Measurements from ENCODE around the gene CEBPZ.
A peak's percentile ranks its signal among the peaks of the same experiment; 100 is the strongest.
"Not testable (repeated sequence)": the region's sequence is repeated elsewhere in the genome, so short reads cannot be mapped to it uniquely, and the experiment has no call there.

The CEBPZ gene

GRCh38 chr2:37230581-37230980, 815 bp downstream of the CEBPZ start:
- DNase-seq (no peak), ATAC-seq (no peak)
- H3K4me3 Mint-ChIP-seq = no peak overlapping the region
- H3K27me3 Mint-ChIP-seq = no peaks in the 10 kb centered on the region
- no peaks in the 10 kb centered on the region for H3K9me3 Mint-ChIP-seq
- H3K27ac Mint-ChIP-seq = no peak overlapping the region
- H3K4me1 Mint-ChIP-seq = peaks cover 38% of the 10 kb centered on the region

- no peak overlapping the region for H3K4me3 Mint-ChIP-seq
- H3K4me1 Mint-ChIP-seq = peaks cover 42% of the 10 kb centered on the region
- H3K27ac Mint-ChIP-seq = no peak overlapping the region
- ATAC-seq (no peak), DNase-seq (no peak)
- H3K9me3 Mint-ChIP-seq = no peaks in the 10 kb centered on the region
- H3K27me3 Mint-ChIP-seq = no peaks in the 10 kb centered on the region
These were observed 2.6 kb downstream of the CEBPZ start for GRCh38 chr2:37228788-37229187.

- Mint-ChIP-seq H3K4me1 (peaks cover 61% of the 10 kb centered on the region), H3K4me3 (peak overlapping the region; percentile 2 to 63), H3K9me3 (no peaks in the 10 kb centered on the region), H3K27ac (no peak overlapping the region), H3K27me3 (no peaks in the 10 kb centered on the region)
- no peak for DNase-seq
- no peak for ATAC-seq
These were observed 4.5 kb downstream of the CEBPZ start for GRCh38 chr2:37226863-37227262.

- H3K4me1 Mint-ChIP-seq = peaks cover 71% of the 10 kb centered on the region
- H3K27me3 Mint-ChIP-seq, DNase-seq, H3K9me3 Mint-ChIP-seq, ATAC-seq: not testable (repeated sequence)
- H3K27ac Mint-ChIP-seq = peak overlapping the region in 1 of 2 donors; percentile 62
- H3K4me3 Mint-ChIP-seq = peak overlapping the region; percentile 50 to 57
These were observed 6.3 kb downstream of the CEBPZ start for GRCh38 chr2:37225129-37225528.

GRCh38 chr2:37224063-37224462, 7.3 kb downstream of the CEBPZ start:
- Mint-ChIP-seq H3K27ac (no peak overlapping the region), H3K9me3 (no peaks in the 10 kb centered on the region), H3K4me3 (no peak overlapping the region), H3K4me1 (peaks cover 61% of the 10 kb centered on the region), H3K27me3 (no peaks in the 10 kb centered on the region)
- ATAC-seq = no peak
- no peak for DNase-seq

- ATAC-seq = no peak
- H3K27me3 Mint-ChIP-seq = no peaks in the 10 kb centered on the region
- no peak overlapping the region for H3K4me3 Mint-ChIP-seq
- peaks cover 56% of the 10 kb centered on the region for H3K4me1 Mint-ChIP-seq
- no peaks in the 10 kb centered on the region for H3K9me3 Mint-ChIP-seq
- no peak overlapping the region for H3K27ac Mint-ChIP-seq
- DNase-seq = no peak
These were observed 8.3 kb downstream of the CEBPZ start for GRCh38 chr2:37223131-37223530.

- no peak for DNase-seq
- H3K27ac Mint-ChIP-seq = no peak overlapping the region
- H3K4me3 Mint-ChIP-seq = no peak overlapping the region
- ATAC-seq = no peak
- H3K27me3 Mint-ChIP-seq = no peaks in the 10 kb centered on the region
- H3K9me3 Mint-ChIP-seq = no peaks in the 10 kb centered on the region
- peaks cover 37% of the 10 kb centered on the region for H3K4me1 Mint-ChIP-seq
These were observed 12.3 kb downstream of the CEBPZ start for GRCh38 chr2:37219046-37219445.

GRCh38 chr2:37215250-37215649, 16.1 kb downstream of the CEBPZ start:
- no peaks in the 10 kb centered on the region for H3K27me3 Mint-ChIP-seq

GRCh38 chr2:37211939-37212338, 19.5 kb downstream of the CEBPZ start:
- DNase-seq (no peak), ATAC-seq (no peak)
- Mint-ChIP-seq H3K27ac (no peak overlapping the region), H3K4me1 (peaks cover 23% of the 10 kb centered on the region), H3K4me3 (no peak overlapping the region), H3K27me3 (no peaks in the 10 kb centered on the region), H3K9me3 (peaks cover 28 to 29% of the 10 kb centered on the region in 2 donors)

More at GRCh38 chr2:37215250-37215649, 16.1 kb downstream of the CEBPZ start:
- Mint-ChIP-seq H3K27ac (no peak overlapping the region), H3K9me3 (no peaks in the 10 kb centered on the region), H3K4me1 (peaks cover 6% of the 10 kb centered on the region), H3K4me3 (no peak overlapping the region)
- ATAC-seq = no peak
- DNase-seq = no peak

- DNase-seq = no peak
- no peak for ATAC-seq
- Mint-ChIP-seq H3K4me1 (peaks cover 23% of the 10 kb centered on the region), H3K27ac (no peak overlapping the region), H3K9me3 (peaks cover 32 to 34% of the 10 kb centered on the region in 2 donors), H3K4me3 (no peak overlapping the region), H3K27me3 (no peaks in the 10 kb centered on the region)
These were observed 20.2 kb downstream of the CEBPZ start for GRCh38 chr2:37211212-37211611.

- not testable (repeated sequence) for H3K27ac Mint-ChIP-seq
These were observed 24.6 kb downstream of the CEBPZ start for GRCh38 chr2:37206760-37207159.

GRCh38 chr2:37205689-37206341, 25.6 kb downstream of the CEBPZ start:
- H3K27ac Mint-ChIP-seq = no peak overlapping the region
- H3K27me3 Mint-ChIP-seq = no peaks in the 10 kb centered on the region
- H3K4me3 Mint-ChIP-seq = no peak overlapping the region
- ATAC-seq (no peak), DNase-seq (no peak)
- H3K9me3 Mint-ChIP-seq = peaks cover 41 to 42% of the 10 kb centered on the region in 2 donors
- H3K4me1 Mint-ChIP-seq = peaks cover 44% of the 10 kb centered on the region

More at GRCh38 chr2:37206760-37207159, 24.6 kb downstream of the CEBPZ start:
- not testable (repeated sequence) for H3K4me3 Mint-ChIP-seq, DNase-seq, H3K27me3 Mint-ChIP-seq, ATAC-seq
- Mint-ChIP-seq H3K9me3 (peaks cover 41 to 42% of the 10 kb centered on the region in 2 donors), H3K4me1 (peaks cover 34% of the 10 kb centered on the region)

GRCh38 chr2:37205071-37205661, 26.2 kb downstream of the CEBPZ start:
- ATAC-seq, H3K4me3 Mint-ChIP-seq, H3K27me3 Mint-ChIP-seq, DNase-seq, H3K27ac Mint-ChIP-seq: not testable (repeated sequence)
- Mint-ChIP-seq H3K4me1 (peaks cover 50% of the 10 kb centered on the region), H3K9me3 (peaks cover 41 to 42% of the 10 kb centered on the region in 2 donors)

- Mint-ChIP-seq H3K4me3 (no peak overlapping the region), H3K27me3 (no peaks in the 10 kb centered on the region), H3K4me1 (peaks cover 51% of the 10 kb centered on the region), H3K27ac (peak overlapping the region in 1 of 2 donors; percentile 31), H3K9me3 (peaks cover 28 to 29% of the 10 kb centered on the region in 2 donors)
- no peak for ATAC-seq
- no peak for DNase-seq
These were observed 27.7 kb downstream of the CEBPZ start for GRCh38 chr2:37203708-37204107.

- Mint-ChIP-seq H3K27me3 (no peaks in the 10 kb centered on the region), H3K9me3 (peaks cover 11 to 12% of the 10 kb centered on the region in 2 donors), H3K4me1 (peaks cover 55% of the 10 kb centered on the region), H3K27ac (no peak overlapping the region), H3K4me3 (peak overlapping the region; percentile 11 to 16)
- DNase-seq (peak; percentile 23 to 52), ATAC-seq (peak; percentile 92)
These were observed 29.6 kb downstream of the CEBPZ start for GRCh38 chr2:37201766-37202165.

- H3K4me3 Mint-ChIP-seq = peak overlapping the region in 1 of 2 donors; percentile 11
These were observed 30.2 kb downstream of the CEBPZ start for GRCh38 chr2:37201208-37201607.

More at GRCh38 chr2:37201208-37201607, 30.2 kb downstream of the CEBPZ start:
- Mint-ChIP-seq H3K9me3 (peaks cover 7 to 9% of the 10 kb centered on the region in 2 donors), H3K27ac (peak overlapping the region in 1 of 2 donors; percentile 72), H3K4me1 (peaks cover 55% of the 10 kb centered on the region), H3K27me3 (no peaks in the 10 kb centered on the region)
- peak; percentile 14 for ATAC-seq
- no peak for DNase-seq
